ENCODE measurements around the gene PURA.

Gene PURA

DNA sequence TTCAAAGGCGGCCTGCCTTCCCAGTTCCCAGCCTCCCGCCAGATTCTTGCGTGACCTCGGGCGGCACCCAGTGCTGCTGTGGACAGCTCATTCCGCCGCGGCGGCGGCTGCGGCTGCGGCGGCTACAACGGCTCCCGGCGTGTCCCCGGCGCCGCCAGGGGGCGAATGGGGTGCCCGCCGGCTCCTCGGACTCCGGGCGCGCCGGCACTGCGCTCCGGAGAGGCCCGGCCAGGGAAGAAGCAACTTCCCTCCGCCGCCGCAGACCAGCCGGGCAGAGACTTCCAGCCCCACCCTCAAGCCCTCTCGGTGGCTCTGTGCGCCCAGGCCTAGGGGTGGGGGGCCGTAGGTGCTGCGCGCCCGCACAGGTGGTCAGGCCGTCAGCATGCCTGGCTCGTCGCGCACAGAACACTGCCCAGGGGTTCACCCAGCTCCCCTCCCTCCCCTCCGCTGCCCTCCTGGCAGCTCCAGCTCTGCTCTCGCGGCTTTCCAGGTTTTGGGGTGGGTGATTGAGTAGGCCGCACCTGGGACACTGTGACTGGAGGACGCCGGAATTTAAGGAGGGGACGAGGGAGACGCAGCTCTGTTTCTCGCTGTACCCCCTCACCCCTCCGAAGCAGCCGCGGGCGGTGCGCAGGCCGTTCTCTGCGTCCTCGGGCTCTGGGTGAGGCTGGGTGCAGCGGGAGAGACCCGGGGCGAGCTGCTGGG lies 32.1 kb downstream of the PURA start (continued):
- TF ChIP-seq ZNF2 (tag by site-specific recombination; IDR thresholded peaks at IDR 0.05): no peak
- TF ChIP-seq, protein P1, sequence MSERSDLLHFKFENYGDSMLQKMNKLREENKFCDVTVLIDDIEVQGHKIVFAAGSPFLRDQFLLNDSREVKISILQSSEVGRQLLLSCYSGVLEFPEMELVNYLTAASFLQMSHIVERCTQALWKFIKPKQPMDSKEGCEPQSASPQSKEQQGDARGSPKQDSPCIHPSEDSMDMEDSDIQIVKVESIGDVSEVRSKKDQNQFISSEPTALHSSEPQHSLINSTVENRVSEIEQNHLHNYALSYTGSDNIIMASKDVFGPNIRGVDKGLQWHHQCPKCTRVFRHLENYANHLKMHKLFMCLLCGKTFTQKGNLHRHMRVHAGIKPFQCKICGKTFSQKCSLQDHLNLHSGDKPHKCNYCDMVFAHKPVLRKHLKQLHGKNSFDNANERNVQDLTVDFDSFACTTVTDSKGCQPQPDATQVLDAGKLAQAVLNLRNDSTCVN (tag by site-specific recombination; optimal IDR thresholded peaks at IDR 0.05): no peak
- no peak for TF ChIP-seq ZNF114 (tag by site-specific recombination; IDR thresholded peaks at IDR 0.05)
- TF ChIP-seq ZNF133 (tag by site-specific recombination; IDR thresholded peaks at IDR 0.05): no peak
- no peak for TF ChIP-seq ZNF248 (tag by site-specific recombination; IDR thresholded peaks at IDR 0.05)
- TF ChIP-seq, protein P2, sequence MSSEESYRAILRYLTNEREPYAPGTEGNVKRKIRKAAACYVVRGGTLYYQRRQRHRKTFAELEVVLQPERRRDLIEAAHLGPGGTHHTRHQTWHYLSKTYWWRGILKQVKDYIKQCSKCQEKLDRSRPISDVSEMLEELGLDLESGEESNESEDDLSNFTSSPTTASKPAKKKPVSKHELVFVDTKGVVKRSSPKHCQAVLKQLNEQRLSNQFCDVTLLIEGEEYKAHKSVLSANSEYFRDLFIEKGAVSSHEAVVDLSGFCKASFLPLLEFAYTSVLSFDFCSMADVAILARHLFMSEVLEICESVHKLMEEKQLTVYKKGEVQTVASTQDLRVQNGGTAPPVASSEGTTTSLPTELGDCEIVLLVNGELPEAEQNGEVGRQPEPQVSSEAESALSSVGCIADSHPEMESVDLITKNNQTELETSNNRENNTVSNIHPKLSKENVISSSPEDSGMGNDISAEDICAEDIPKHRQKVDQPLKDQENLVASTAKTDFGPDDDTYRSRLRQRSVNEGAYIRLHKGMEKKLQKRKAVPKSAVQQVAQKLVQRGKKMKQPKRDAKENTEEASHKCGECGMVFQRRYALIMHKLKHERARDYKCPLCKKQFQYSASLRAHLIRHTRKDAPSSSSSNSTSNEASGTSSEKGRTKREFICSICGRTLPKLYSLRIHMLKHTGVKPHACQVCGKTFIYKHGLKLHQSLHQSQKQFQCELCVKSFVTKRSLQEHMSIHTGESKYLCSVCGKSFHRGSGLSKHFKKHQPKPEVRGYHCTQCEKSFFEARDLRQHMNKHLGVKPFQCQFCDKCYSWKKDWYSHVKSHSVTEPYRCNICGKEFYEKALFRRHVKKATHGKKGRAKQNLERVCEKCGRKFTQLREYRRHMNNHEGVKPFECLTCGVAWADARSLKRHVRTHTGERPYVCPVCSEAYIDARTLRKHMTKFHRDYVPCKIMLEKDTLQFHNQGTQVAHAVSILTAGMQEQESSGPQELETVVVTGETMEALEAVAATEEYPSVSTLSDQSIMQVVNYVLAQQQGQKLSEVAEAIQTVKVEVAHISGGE (tag by site-specific recombination; conservative IDR thresholded peaks at IDR 0.05; ENCODE audit: low read depth): no peak
- TF ChIP-seq ZNF555 (tag by site-specific recombination; conservative IDR thresholded peaks at IDR 0.05): no peak
- TF ChIP-seq ZNF776 (tag by site-specific recombination; IDR thresholded peaks at IDR 0.05; ENCODE audit: borderline replicate concordance): no peak

DNA sequence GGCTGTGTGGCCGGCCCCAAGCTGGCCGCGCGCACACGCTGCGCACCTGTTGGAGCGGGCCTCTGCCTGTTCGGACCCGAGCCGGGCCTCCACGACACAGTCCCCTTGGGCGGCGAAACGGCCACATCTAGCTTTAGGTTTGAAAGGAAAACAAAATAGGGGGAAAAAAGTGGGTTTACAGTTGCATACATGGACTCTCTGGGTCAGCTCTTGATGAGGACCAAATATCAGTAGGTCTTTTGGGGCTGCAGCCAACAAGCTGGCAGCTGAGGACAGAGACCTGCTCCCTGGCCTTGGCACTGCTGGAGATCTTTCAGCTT lies 32.6 kb downstream of the PURA start:
- no peak for TF ChIP-seq GLI2 (tag by site-specific recombination; IDR thresholded peaks at IDR 0.05; ENCODE audit: borderline replicate concordance, low read depth)
- no peak for TF ChIP-seq ZFP37 (tag by site-specific recombination; IDR thresholded peaks at IDR 0.05)
- no peak for TF ChIP-seq ZNF629 (tag by site-specific recombination; IDR thresholded peaks at IDR 0.05)
- TF ChIP-seq ZNF510 (tag by site-specific recombination; IDR thresholded peaks at IDR 0.05; ENCODE audit: insufficient replicate concordance): no peak
- TF ChIP-seq ZNF10 (tag by site-specific recombination; IDR thresholded peaks at IDR 0.05): no peak
- TF ChIP-seq ZNF558 (tag by site-specific recombination; IDR thresholded peaks at IDR 0.05): no peak
- TF ChIP-seq, protein P3, sequence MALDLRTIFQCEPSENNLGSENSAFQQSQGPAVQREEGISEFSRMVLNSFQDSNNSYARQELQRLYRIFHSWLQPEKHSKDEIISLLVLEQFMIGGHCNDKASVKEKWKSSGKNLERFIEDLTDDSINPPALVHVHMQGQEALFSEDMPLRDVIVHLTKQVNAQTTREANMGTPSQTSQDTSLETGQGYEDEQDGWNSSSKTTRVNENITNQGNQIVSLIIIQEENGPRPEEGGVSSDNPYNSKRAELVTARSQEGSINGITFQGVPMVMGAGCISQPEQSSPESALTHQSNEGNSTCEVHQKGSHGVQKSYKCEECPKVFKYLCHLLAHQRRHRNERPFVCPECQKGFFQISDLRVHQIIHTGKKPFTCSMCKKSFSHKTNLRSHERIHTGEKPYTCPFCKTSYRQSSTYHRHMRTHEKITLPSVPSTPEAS (tag by site-specific recombination; IDR thresholded peaks at IDR 0.05): no peak
- no peak for TF ChIP-seq ZNF391 (tag by site-specific recombination; IDR thresholded peaks at IDR 0.05; ENCODE audit: borderline replicate concordance, low read depth)
- TF ChIP-seq, protein P4, sequence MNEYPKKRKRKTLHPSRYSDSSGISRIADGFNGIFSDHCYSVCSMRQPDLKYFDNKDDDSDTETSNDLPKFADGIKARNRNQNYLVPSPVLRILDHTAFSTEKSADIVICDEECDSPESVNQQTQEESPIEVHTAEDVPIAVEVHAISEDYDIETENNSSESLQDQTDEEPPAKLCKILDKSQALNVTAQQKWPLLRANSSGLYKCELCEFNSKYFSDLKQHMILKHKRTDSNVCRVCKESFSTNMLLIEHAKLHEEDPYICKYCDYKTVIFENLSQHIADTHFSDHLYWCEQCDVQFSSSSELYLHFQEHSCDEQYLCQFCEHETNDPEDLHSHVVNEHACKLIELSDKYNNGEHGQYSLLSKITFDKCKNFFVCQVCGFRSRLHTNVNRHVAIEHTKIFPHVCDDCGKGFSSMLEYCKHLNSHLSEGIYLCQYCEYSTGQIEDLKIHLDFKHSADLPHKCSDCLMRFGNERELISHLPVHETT (tag by site-specific recombination; IDR thresholded peaks at IDR 0.05): no peak
- Histone ChIP-seq H3K36me3 (ENCODE audit: control insufficient read depth in 2 of 2, insufficient read depth in 1 of 2, low read length in 2 of 2) (no peaks in the 10 kb centered on the region), H3K4me1 (ENCODE audit: control insufficient read depth, insufficient read depth, low read length) (no peaks in the 10 kb centered on the region; the same call in 1 of the 2 replicates), H3K4me3 (ENCODE audit: low read depth, low read length) (no peak overlapping the region), H3K9me3 (ENCODE audit: control insufficient read depth, insufficient read depth, low read depth, low read length) (no peaks in the 10 kb centered on the region), H3K27ac (ENCODE audit: extremely low read depth, low read depth, low read length) (no peak overlapping the region)
- POLR2A ChIA-PET: interaction anchor here (0.7 kb wide), 1 partner anchor 28 kb away, joined by 5 read pairs; no protein-coding TSS in a partner anchor
- CTCF ChIA-PET: interaction anchor here (0.7 to 10.4 kb wide), 12 partner anchors 9 to 360 kb away, joined by 3 to 109 read pairs (median 14); partner anchors contain the start of gene PURA
